Kidney glomerular epithelial cell (primary cell): ENCODE results near the gene RAB3IL1.
"Not testable (repeated sequence)": the region's sequence is repeated elsewhere in the genome, so short reads cannot be mapped to it uniquely, and the experiment has no call there.

Source experiments
- DNase-seq: peaks from one replicate; lab custom pipeline; 2025; lab: John Stamatoyannopoulos, UW

The RAB3IL1 gene

DNA sequence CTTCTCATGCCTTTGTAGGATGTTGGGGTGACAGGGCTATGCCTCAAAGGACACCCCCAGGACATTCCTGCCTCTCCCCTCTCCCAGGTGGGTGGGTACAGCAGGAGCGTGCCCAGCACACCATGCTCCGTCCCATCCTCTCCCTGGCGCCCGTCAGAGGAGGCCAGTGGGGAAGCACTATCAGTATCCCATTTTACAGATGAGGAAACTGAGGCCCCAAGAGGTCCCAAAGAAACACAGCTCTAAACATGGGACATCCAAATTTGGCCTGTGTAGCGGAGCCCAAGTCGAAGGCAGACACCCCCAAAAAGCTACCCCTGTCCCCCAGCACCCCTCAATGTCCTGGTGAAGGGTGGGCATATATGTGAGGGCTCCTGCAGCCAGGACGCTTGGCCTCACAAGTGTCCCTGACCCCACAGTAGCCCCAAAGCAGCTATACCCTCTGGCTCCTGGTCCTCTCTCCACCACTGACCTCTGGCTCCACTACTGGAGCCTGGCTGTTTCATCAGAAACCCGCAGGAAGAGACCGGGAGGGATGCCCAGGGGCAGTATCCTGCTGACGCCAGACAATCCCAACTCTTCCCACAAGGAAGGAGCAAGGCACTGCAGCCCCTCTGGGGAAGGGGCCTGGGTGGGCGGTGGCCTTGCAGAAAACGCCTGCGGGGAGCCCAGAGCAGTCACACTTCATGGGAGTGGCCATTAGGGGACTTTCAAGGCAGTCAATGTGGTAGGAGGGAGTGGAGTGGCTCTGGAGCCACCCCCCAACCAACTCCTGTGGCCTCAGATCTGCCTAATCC lies 31.4 kb downstream of the RAB3IL1 start:
- DNase-seq = no peak

DNA sequence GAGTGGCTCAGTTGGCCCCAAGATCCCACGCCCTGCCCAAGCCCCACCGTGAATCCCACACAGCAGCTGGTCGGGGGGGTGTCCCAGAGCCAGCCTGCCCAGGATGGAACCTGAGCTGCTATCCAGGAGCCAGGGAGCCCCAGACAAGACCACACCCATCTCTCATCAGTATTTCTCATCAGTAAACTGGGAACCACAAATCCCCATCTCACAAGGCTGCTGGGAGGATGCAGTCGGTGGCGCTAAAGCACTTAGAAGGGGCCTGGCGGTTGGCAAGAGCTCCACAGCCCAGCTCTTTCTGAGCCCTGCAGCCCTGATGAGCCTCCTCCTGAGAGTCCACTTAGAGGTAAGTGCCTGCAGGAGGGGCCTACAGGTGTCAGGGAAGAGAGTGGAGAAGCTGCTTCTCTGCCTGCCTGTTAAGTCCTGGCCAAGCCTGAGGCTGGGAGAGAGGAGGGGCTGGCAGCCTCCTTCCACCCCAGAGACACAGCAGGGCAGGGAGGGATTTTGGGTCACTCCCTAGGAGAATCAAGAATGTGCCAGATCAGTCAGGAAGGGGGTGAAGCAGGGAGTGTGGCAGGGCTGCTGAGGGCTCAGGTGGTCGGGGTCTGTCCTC lies 32.1 kb downstream of the RAB3IL1 start:
- DNase-seq = no peak

GRCh38 chr11:61883947-61884346 lies 33.4 kb downstream of the RAB3IL1 start:
- DNase-seq = no peak

DNA sequence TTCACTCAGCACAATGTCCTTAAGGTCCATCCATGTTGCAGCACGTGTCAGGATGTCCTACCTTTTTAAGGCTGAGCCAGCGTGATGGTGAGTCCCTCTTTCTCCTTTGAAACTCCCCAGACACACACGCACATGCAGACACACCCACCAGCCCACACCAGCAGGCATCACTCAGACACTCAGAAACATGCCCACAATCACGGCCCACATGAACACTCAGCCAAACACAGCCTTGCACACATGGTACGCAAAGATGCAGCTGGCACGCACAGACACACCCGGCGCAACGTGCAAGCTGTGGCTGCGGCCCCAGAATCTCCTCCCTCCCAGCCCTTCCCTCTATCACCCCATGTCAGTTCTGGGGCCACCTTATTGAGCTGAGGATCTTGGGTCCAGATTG lies 34.0 kb downstream of the RAB3IL1 start:
- DNase-seq = no peak

DNA sequence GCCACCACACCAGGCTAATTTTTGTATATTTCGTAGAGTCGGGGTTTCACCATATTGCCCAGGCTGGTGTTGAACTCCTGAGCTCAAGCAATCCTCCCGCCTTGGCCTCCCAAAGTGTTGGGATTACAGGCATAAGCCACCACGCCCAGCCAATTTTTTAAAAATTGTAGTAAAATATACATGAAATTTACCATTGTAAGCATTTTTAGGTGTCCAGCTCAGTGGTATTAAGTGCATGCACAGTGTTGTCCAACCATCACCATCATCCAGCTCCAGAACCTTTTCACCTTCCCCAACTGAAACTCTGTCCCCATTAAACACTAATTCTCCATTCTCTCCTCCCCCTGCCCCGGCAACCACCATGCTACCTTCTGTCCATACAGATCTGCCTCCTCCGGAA lies 34.5 kb downstream of the RAB3IL1 start:
- DNase-seq = no peak

DNA sequence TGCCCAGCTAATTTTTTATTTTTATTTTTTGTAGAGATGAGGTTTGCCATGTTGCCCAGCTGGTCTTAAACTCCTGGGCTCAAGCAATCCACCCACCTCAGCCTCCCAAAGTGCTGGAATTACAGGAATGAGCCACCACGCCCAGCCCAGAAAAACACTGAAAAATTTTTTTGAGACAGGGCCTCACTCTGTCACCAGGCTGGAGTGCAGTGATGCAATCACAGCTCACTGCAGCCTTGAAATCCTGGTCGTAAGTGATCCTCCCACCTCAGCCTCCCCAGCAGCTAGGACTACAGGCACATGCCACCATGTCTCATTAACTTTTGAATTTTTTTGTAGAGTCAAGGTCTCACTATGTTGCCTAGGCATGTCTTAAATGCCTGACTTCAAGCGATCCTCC lies 35.1 kb downstream of the RAB3IL1 start:
- not testable (repeated sequence) for DNase-seq

- DNase-seq = no peak
Observed at GRCh38 chr11:61881397-61881796, 36.0 kb downstream of the RAB3IL1 start.

GRCh38 chr11:61880454-61880853 lies 36.9 kb downstream of the RAB3IL1 start:
- DNase-seq = no peak

- DNase-seq = no peak
Observed at GRCh38 chr11:61880031-61880430, 37.3 kb downstream of the RAB3IL1 start.

DNA sequence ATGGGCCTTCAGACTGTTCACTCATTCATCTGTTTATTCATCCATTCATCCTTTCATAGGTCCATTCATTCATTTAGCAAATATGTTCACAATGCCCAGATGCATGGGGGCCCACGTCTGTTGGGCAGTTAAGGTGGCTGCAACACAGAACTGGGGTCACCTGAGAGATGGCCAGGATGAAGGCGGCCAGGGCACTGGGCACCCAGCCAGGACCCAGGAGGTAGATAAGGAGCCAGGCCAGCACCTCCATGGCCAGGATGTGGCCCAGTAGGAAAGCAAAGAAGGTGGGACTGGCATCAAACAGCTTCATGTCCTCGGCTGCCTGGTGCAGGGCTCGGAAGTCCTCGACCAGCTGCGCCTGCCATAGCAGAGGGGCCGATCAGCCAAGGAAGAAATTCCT lies 38.2 kb downstream of the RAB3IL1 start:
- no peak for DNase-seq

- DNase-seq = no peak
Observed at GRCh38 chr11:61875698-61876097, 41.7 kb downstream of the RAB3IL1 start.

GRCh38 chr11:61874853-61875252 lies 42.5 kb downstream of the RAB3IL1 start:
- DNase-seq = no peak

DNA sequence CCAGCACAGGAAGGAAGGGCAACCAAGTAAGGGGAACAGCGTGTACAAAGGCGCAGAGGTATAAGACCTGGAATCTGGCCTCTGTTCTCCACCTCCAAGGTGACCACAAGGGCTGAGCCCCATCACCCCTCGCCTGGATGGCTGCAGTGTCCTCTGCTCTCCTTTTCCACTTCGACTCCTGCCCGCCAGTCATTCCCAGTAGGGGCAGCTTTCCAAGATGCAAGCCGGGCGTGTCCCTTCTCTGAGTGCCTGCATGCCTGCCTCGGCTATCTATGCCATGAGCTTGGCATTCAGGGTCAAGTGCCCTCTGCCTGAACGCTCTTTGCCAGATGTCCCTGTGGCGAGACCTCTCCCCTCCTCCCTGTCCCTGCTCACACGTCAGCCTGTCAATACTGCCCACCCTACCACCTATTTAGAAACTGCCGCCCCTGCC lies 43.0 kb downstream of the RAB3IL1 start:
- DNase-seq = no peak

DNA sequence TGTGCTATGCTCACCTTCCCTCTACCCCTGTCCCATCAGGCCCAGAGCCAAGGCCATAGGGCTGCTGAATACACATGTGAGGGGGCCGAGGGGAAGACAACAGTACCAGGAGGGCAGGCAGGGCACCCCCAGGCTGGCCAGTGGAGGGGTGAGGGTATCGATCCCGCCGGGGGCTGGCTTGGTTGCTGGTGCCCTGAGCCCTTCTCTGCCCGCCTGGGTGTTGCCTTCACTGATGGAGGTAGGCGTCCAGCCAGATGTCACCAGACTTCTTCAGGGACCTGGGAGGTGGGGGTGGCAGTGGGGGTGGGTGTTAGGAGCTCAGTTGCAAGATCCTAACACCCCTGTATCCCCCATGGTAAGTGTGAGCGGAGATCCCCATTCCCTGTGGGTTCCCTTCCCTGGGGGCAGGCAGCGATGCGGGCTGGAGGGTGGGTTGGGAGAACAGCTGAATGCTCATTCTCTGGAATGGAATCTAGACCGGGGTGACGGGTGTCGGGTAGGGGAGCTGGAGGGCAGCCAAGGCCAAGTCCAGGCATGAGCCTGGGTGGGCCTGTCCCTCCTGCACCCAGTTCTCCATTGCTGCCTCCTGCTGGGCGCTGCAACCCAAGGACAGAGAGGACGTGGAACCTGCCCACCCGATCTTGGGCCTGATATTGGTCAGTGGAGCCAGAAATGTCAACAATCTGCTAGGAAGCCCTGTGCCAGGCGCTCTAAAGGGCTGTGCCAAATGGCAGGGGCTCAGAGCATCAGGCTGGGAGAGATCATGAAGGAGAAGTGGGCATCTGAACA lies 43.6 kb downstream of the RAB3IL1 start:
- DNase-seq = no peak

- no peak for DNase-seq
Observed at GRCh38 chr11:61872935-61873565, 44.3 kb downstream of the RAB3IL1 start.

DNA sequence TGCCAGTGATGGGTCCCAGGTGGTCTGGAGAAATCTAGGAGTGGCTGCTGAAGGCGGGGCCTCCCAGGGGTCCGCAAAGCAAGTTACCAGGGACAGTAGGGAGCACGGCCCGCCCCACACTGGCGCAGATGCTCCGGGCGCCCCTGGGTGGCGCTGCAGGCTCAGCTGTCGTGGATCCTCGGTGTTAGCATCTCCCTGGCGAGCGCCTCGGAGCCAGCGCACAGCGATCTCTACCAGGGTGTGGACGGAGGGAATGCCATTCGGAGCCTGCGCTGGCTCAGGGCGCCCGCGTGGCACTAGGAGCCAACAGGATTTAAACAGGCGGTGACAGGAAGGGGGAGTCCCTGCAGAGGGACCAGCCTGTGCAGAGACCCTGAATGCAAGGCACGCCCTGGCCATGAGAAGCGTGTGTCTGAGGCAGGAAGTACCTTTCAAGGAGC lies 46.2 kb downstream of the RAB3IL1 start:
- peak; percentile 64 for DNase-seq

GRCh38 chr11:61870541-61871031 lies 46.8 kb downstream of the RAB3IL1 start:
- DNase-seq = no peak

GRCh38 chr11:61869708-61870451 lies 47.5 kb downstream of the RAB3IL1 start:
- no peak for DNase-seq

DNA sequence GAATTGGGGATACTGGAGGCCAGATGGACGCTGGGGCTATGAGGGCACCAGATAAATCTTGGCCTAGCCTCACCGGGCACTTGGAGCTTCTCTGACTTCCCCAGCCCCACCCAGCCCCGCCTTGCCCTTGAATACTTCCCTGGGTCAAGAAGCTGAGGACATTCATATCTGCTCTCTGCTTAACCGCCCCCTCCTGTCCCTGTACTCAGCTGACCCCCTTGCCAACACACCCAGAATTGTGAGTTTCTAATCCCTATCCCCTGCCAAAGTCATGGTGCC lies 48.0 kb downstream of the RAB3IL1 start:
- no peak for DNase-seq

- no peak for DNase-seq
Observed at GRCh38 chr11:61868571-61869428, 48.6 kb downstream of the RAB3IL1 start.

- no peak for DNase-seq
Observed at GRCh38 chr11:61866958-61867343, 50.4 kb downstream of the RAB3IL1 start.
